ENCODE measurements around the gene EIF5A.
A peak's percentile ranks its signal among the peaks of the same experiment; 100 is the strongest.

The EIF5A gene

GRCh38 chr17:7262192-7262934 is 45.1 kb upstream of the EIF5A start, which contains the start of gene CLDN7:
Gene CLDN7, minus strand, starts transcription at chr17:7262478. Its CDS starts 435 bp downstream, at chr17:7262043.
- DNase-seq (ENCODE audit: low read depth): no peak
- TF ChIP-seq, protein P1, sequence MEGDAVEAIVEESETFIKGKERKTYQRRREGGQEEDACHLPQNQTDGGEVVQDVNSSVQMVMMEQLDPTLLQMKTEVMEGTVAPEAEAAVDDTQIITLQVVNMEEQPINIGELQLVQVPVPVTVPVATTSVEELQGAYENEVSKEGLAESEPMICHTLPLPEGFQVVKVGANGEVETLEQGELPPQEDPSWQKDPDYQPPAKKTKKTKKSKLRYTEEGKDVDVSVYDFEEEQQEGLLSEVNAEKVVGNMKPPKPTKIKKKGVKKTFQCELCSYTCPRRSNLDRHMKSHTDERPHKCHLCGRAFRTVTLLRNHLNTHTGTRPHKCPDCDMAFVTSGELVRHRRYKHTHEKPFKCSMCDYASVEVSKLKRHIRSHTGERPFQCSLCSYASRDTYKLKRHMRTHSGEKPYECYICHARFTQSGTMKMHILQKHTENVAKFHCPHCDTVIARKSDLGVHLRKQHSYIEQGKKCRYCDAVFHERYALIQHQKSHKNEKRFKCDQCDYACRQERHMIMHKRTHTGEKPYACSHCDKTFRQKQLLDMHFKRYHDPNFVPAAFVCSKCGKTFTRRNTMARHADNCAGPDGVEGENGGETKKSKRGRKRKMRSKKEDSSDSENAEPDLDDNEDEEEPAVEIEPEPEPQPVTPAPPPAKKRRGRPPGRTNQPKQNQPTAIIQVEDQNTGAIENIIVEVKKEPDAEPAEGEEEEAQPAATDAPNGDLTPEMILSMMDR (IDR thresholded peaks at IDR 0.05; ENCODE audit: low read depth, low read length, missing control alignments): no peak
- H3K4me3 ChIP-seq (ENCODE audit: low read depth, low read length): peak within 1 kb of the TSS; percentile 34

GRCh38 chr17:7262935-7263800 is 44.3 kb upstream of the EIF5A start:
- TF ChIP-seq, protein P1 (IDR thresholded peaks at IDR 0.05; ENCODE audit: low read depth, low read length, missing control alignments): no peak
- H3K4me3 ChIP-seq (ENCODE audit: low read depth, low read length): no peak overlapping the region
- DNase-seq (ENCODE audit: low read depth): no peak

DNA sequence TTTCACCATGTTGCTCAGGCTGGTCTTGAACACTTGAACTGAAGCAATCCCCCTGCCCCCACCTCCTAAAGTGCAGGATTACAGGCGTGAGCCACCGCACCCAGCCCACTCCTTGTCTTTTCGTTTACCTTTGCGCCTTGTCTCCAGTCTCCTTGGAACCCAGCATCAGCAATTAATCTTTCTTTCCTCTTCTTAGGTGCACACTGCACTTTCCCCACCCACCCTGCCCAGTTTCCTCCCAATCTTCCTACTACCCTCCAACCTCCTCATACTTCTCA is 43.7 kb upstream of the EIF5A start:
- no peak for DNase-seq (ENCODE audit: low read depth)
- TF ChIP-seq, protein P1 (IDR thresholded peaks at IDR 0.05; ENCODE audit: low read depth, low read length, missing control alignments): no peak
- no peak overlapping the region for H3K4me3 ChIP-seq (ENCODE audit: low read depth, low read length)

DNA sequence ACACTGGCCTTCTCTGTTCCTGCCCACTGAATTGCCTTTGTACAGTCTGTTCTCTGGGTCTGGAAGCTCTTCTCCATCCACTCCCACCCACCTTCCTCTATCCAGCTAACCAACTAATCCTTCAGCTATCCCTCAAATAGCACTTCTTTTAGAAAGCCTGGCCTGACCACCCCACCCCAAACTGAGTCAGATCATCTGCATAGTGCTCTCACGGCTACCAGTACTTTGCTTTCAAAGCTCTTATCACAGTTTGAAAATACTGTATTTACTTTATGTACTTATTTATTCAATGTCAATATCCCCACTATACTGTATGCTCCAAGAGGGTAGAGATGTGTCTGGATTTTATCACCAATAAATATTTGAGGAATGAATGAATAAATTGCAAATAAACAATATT is 40.6 kb upstream of the EIF5A start:
- TF ChIP-seq, protein P1 (IDR thresholded peaks at IDR 0.05; ENCODE audit: low read depth, low read length, missing control alignments): no peak
- DNase-seq (ENCODE audit: low read depth): no peak
- H3K4me3 ChIP-seq (ENCODE audit: low read depth, low read length): no peak overlapping the region

DNA sequence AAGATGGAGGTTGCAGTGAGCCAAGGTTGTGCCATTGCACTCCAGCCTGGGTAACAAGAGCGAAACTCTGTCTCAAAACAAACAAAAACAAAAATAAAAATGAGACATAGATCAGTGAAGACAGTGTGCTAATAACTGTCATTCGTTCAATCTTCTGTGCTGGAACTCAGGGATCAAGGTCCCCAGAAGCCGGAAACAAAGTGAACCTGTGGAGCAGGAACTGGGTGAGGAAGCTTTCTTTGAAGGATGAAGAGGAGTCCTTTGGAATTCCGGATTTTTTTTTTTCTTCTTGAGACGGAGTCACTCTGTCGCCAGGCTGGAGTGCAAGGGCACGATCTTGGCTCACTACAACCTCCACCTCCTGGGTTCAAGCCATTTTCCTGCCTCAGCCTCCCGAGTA is 28.0 kb upstream of the EIF5A start:
- no peak for DNase-seq (ENCODE audit: low read depth)
- H3K4me3 ChIP-seq (ENCODE audit: low read depth, low read length): no peak overlapping the region
- TF ChIP-seq, protein P1 (IDR thresholded peaks at IDR 0.05; ENCODE audit: low read depth, low read length, missing control alignments): no peak

DNA sequence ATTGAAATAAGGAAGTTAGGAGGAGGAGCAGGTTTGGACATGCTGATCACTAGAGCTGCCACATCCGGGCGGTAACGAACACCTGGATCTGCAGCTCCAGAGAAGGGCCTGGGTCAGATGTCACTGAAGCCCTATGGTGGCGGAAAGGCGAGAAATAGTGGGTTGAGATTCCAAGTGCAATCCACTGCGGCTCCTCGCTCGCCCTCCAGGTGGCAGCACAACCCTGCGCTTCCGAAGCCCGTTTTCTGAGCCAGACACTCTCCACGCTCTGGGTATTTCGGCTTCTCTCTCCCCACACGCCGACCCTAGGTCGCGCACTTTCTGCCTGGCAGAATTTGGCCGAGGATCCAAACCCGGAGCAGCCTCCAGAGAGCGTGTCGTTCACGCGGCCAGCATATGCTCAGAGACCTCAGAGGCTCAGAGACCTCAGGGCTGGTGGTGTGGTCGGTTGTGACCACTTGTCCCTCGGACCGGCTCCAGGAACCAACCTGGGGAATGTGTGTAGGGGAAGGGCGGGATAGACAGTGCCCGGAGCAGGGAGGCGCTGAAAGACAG is 26.8 kb upstream of the EIF5A start:
- peak; percentile 59 for DNase-seq (ENCODE audit: low read depth)
- H3K4me3 ChIP-seq (ENCODE audit: low read depth, low read length): peak overlapping the region; percentile 57
- TF ChIP-seq, protein P1 (IDR thresholded peaks at IDR 0.05; ENCODE audit: low read depth, low read length, missing control alignments): peak; percentile 97
